GM18526 (cell line): ENCODE results near the gene ABCG1.

Experiments used
- POLR2A ChIP-seq: IDR thresholded peaks from 3 replicates; pipeline ENCODE4 v1.6.1; 2011; ENCODE audit not compliant: insufficient read length; ENCODE audit errors: extremely low read depth

ABCG1 gene

GRCh38 chr21:42234041-42234440 is 15.1 kb downstream of the ABCG1 start:
- TF ChIP-seq POLR2A = no peak

GRCh38 chr21:42234464-42235241 is 15.7 kb downstream of the ABCG1 start:
- no peak for TF ChIP-seq POLR2A

- no peak for TF ChIP-seq POLR2A
These were observed 16.7 kb downstream of the ABCG1 start for GRCh38 chr21:42235593-42235992.

GRCh38 chr21:42236014-42236413 is 17.1 kb downstream of the ABCG1 start:
- TF ChIP-seq POLR2A = no peak

GRCh38 chr21:42236693-42237092 is 17.8 kb downstream of the ABCG1 start:
- TF ChIP-seq POLR2A = no peak

GRCh38 chr21:42237161-42237560 is 18.2 kb downstream of the ABCG1 start:
- TF ChIP-seq POLR2A = no peak

- no peak for TF ChIP-seq POLR2A
These were observed 18.6 kb downstream of the ABCG1 start for GRCh38 chr21:42237577-42237976.

- no peak for TF ChIP-seq POLR2A
These were observed 19.4 kb downstream of the ABCG1 start for GRCh38 chr21:42238185-42238934.

GRCh38 chr21:42239556-42239955 is 20.6 kb downstream of the ABCG1 start:
- TF ChIP-seq POLR2A = no peak

GRCh38 chr21:42239973-42240372 is 21.0 kb downstream of the ABCG1 start:
- TF ChIP-seq POLR2A = no peak

GRCh38 chr21:42242611-42243010 is 23.7 kb downstream of the ABCG1 start:
- no peak for TF ChIP-seq POLR2A

GRCh38 chr21:42243026-42243425 is 24.1 kb downstream of the ABCG1 start:
- TF ChIP-seq POLR2A = no peak

- TF ChIP-seq POLR2A = no peak
These were observed 26.6 kb downstream of the ABCG1 start for GRCh38 chr21:42245331-42246193.

- no peak for TF ChIP-seq POLR2A
These were observed 28.8 kb downstream of the ABCG1 start for GRCh38 chr21:42247716-42248115.

- TF ChIP-seq POLR2A = no peak
These were observed 29.3 kb downstream of the ABCG1 start for GRCh38 chr21:42248241-42248640.
